WTC11 (cell line): ENCODE results near the gene STK16. TPM values are rescaled to one million over a fixed set of nuclear protein-coding genes. Genes with fewer than 3 reads are reported as not detected.
A peak's percentile ranks its signal among the peaks of the same experiment; 100 is the strongest.

ENCODE experiments used
- ATAC-seq: fragments of 200-7000 bp; cut with Tn5 transposase; 2 replicates; pipeline ENCODE4 v1.10.0; 2021; ENCODE audit warnings: mild to moderate bottlenecking, moderate library complexity
- CTCF ChIA-PET: fragments of 300-600 bp; sonication (Branson Sonifier 250); formaldehyde crosslinking; loops from one replicate; lab custom pipeline; 2021; ENCODE audit warnings: antibody characterized with exemption; lab: Charles Lee
- POLR2A ChIA-PET: fragments of 350-600 bp; sonication (Branson Sonifier 250); formaldehyde crosslinking; loops from one replicate; lab custom pipeline; 2021; ENCODE audit warnings: antibody characterized with exemption; lab: Charles Lee
- DNase-seq: peaks from one replicate; pipeline ENCODE4 v3.0.0; 2021; ENCODE audit warnings: low spot score
- H3K27ac Mint-ChIP-seq: 2 replicates; pipeline ENCODE4 v1.8.0; 2021; ENCODE audit warnings: mixed read lengths
- H3K27me3 Mint-ChIP-seq: 2 replicates; pipeline ENCODE4 v1.8.0; 2021; ENCODE audit warnings: low read depth, mild to moderate bottlenecking, moderate library complexity, mixed read lengths
- H3K36me3 Mint-ChIP-seq: 2 replicates; pipeline ENCODE4 v1.8.0; 2021; ENCODE audit warnings: mixed read lengths
- H3K4me1 Mint-ChIP-seq: 2 replicates; pipeline ENCODE4 v1.8.0; 2022; ENCODE audit warnings: mixed read lengths
- H3K4me3 Mint-ChIP-seq: 2 replicates; pipeline ENCODE4 v1.8.0; 2021; ENCODE audit warnings: mild to moderate bottlenecking, moderate library complexity, mixed read lengths
- H3K9me3 Mint-ChIP-seq: 2 replicates; pipeline ENCODE4 v1.8.0; 2021; ENCODE audit warnings: mixed read lengths
- ARID4B ChIP-seq: sonication (generic); formaldehyde crosslinking; IDR thresholded peaks from 2 replicates; pipeline ENCODE4 v1.8.0; 2023; ENCODE audit warnings: missing genetic modification reagents, mild to moderate bottlenecking, borderline replicate concordance
- ATF1 ChIP-seq: sonication (generic); formaldehyde crosslinking; IDR thresholded peaks from 2 replicates; pipeline ENCODE4 v1.8.1; 2023; ENCODE audit warnings: mild to moderate bottlenecking, moderate library complexity, missing genetic modification reagents
- ATF2 ChIP-seq: sonication (generic); formaldehyde crosslinking; IDR thresholded peaks from 2 replicates; pipeline ENCODE4 v1.8.1; 2022; ENCODE audit warnings: low read depth, missing genetic modification reagents, borderline replicate concordance
- CREM ChIP-seq: sonication (generic); formaldehyde crosslinking; IDR thresholded peaks from 2 replicates; pipeline ENCODE4 v1.8.1; 2022; ENCODE audit warnings: mild to moderate bottlenecking, missing genetic modification reagents, moderate library complexity
- FOXP1 ChIP-seq: sonication (generic); formaldehyde crosslinking; IDR thresholded peaks from 2 replicates; pipeline ENCODE4 v1.8.0; 2022; ENCODE audit warnings: missing genetic modification reagents, mild to moderate bottlenecking, moderate library complexity, borderline replicate concordance
- FOXP4 ChIP-seq: sonication (generic); formaldehyde crosslinking; IDR thresholded peaks from 2 replicates; pipeline ENCODE4 v1.8.0; 2022; ENCODE audit warnings: mild to moderate bottlenecking, missing genetic modification reagents
- GABPB1 ChIP-seq: sonication (generic); formaldehyde crosslinking; IDR thresholded peaks from 2 replicates; pipeline ENCODE4 v1.8.1; 2023; ENCODE audit warnings: mild to moderate bottlenecking, missing genetic modification reagents
- MXD4 ChIP-seq: fragments of 250-450 bp; sonication (Bioruptor Pico); IDR thresholded peaks from 2 replicates; pipeline ENCODE4 v1.8.0; 2021; ENCODE audit warnings: mild to moderate bottlenecking, moderate library complexity, borderline replicate concordance
- NR1H2 ChIP-seq: sonication (generic); formaldehyde crosslinking; IDR thresholded peaks from 2 replicates; pipeline ENCODE4 v1.9.0; 2021; ENCODE audit warnings: mild to moderate bottlenecking, moderate library complexity, missing genetic modification reagents
- NR3C1 ChIP-seq: sonication (generic); formaldehyde crosslinking; conservative IDR thresholded peaks from 2 replicates; pipeline ENCODE4 v1.8.1; 2023; ENCODE audit warnings: low read depth, mild to moderate bottlenecking, missing genetic modification reagents
- SP1 ChIP-seq: sonication (generic); formaldehyde crosslinking; conservative IDR thresholded peaks from 2 replicates; pipeline ENCODE4 v1.8.1; 2022; ENCODE audit warnings: missing genetic modification reagents
- STAT6 ChIP-seq: sonication (generic); formaldehyde crosslinking; conservative IDR thresholded peaks from 2 replicates; pipeline ENCODE4 v1.8.1; 2023; ENCODE audit warnings: mild to moderate bottlenecking, low read depth, missing genetic modification reagents, moderate library complexity
- TEAD4 ChIP-seq: sonication (generic); formaldehyde crosslinking; IDR thresholded peaks from 2 replicates; pipeline ENCODE4 v1.8.0; 2022; ENCODE audit warnings: mild to moderate bottlenecking, missing genetic modification reagents
- ZNF232 ChIP-seq: sonication (generic); formaldehyde crosslinking; IDR thresholded peaks from 2 replicates; pipeline ENCODE4 v1.8.0; 2022; ENCODE audit warnings: mild to moderate bottlenecking, missing genetic modification reagents
- ZNF317 ChIP-seq: sonication (generic); formaldehyde crosslinking; IDR thresholded peaks from 2 replicates; pipeline ENCODE4 v1.8.1; 2023; ENCODE audit warnings: low read depth, mild to moderate bottlenecking, moderate library complexity, missing genetic modification reagents, borderline replicate concordance
- total RNA-seq: library from RNA; stranded (reverse); gene quantifications from 3 replicates; pipeline ENCODE4 v1.2.3, GENCODE V29; 2021
- TF ChIP-seq, protein P1 (sequence below): sonication (generic); formaldehyde crosslinking; IDR thresholded peaks from 2 replicates; pipeline ENCODE4 v1.8.1; 2023; ENCODE audit warnings: mild to moderate bottlenecking, missing genetic modification reagents, moderate library complexity
- TF ChIP-seq, protein P2 (sequence below): sonication (generic); formaldehyde crosslinking; IDR thresholded peaks from 2 replicates; pipeline ENCODE4 v1.8.0; 2023; ENCODE audit warnings: missing genetic modification reagents
- TF ChIP-seq, protein P3 (sequence below): sonication (generic); formaldehyde crosslinking; IDR thresholded peaks from 2 replicates; pipeline ENCODE4 v1.8.1; 2022; ENCODE audit warnings: mild to moderate bottlenecking, missing genetic modification reagents, moderate library complexity, borderline replicate concordance

STK16 gene
- total RNA-seq, 1 experiment from 2014 or later: 27.5 TPM

GRCh38 chr2:219216535-219216915 is 28.8 kb upstream of the STK16 start:
- TF ChIP-seq CREM (CRISPR knock-in tag) (no peak), MXD4 (CRISPR knock-in tag) (no peak), NR1H2 (CRISPR knock-in tag) (no peak), SP1 (CRISPR knock-in tag) (no peak), NR3C1 (CRISPR knock-in tag) (no peak), STAT6 (CRISPR knock-in tag) (no peak), TEAD4 (CRISPR knock-in tag) (no peak), ARID4B (CRISPR knock-in tag) (no peak)
- TF ChIP-seq, protein P1, sequence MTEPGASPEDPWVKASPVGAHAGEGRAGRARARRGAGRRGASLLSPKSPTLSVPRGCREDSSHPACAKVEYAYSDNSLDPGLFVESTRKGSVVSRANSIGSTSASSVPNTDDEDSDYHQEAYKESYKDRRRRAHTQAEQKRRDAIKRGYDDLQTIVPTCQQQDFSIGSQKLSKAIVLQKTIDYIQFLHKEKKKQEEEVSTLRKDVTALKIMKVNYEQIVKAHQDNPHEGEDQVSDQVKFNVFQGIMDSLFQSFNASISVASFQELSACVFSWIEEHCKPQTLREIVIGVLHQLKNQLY: no peak
- TF ChIP-seq, protein P2, sequence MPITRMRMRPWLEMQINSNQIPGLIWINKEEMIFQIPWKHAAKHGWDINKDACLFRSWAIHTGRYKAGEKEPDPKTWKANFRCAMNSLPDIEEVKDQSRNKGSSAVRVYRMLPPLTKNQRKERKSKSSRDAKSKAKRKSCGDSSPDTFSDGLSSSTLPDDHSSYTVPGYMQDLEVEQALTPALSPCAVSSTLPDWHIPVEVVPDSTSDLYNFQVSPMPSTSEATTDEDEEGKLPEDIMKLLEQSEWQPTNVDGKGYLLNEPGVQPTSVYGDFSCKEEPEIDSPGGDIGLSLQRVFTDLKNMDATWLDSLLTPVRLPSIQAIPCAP (CRISPR knock-in tag): no peak
- ChIA-PET POLR2A (interaction anchor here (0.7 kb wide), 1 partner anchor 78 kb away, joined by 3 read pairs; no protein-coding TSS in a partner anchor), CTCF (interaction anchor here (0.5 to 1.4 kb wide), 5 partner anchors 79 to 313 kb away, joined by 3 to 4 read pairs (median 3); no protein-coding TSS in a partner anchor)
- no peak for ATAC-seq
- Mint-ChIP-seq H3K9me3 (no peaks in the 10 kb centered on the region), H3K36me3 (peaks cover 41% of the 10 kb centered on the region), H3K4me3 (peak overlapping the region; percentile 51), H3K27me3 (no peaks in the 10 kb centered on the region), H3K27ac (peak overlapping the region; percentile 79), H3K4me1 (peaks cover 25% of the 10 kb centered on the region)
- DNase-seq: no peak

DNA sequence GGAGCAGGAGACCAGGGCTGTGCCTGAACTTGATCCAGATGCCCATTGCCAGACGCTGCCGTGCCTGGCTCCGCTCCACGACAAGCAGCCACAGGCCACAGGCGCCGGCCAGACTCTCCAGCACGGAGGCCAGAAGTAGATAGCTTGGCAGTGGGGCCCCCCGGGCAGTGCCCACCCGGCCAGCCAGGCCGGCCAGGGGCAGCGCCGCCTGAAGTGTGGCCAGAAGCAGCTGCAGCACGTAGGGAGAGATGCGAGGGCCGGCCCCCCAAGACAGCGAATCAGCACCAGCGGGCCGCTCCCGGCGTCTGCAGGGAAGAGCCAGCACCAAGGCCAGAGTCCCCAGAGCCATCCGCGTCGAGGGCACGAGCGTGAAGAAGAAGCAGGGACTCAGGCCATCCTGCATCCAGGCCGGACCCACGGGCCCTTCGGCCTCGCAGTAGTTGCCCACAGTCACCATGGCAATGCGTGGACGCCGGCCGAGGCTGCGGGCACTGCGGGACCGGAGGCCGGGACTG is 27.0 kb upstream of the STK16 start:
- peak overlapping the region; percentile 85 for H3K4me3 Mint-ChIP-seq
- H3K36me3 Mint-ChIP-seq: peaks cover 36% of the 10 kb centered on the region
- ChIA-PET POLR2A (interaction anchor here (0.6 to 3.0 kb wide), 10 partner anchors 12 to 169 kb away, joined by 3 to 21 read pairs (median 8); partner anchors contain the start of genes ANKZF1, ATG9A, DNAJB2 and DNPEP), CTCF (interaction anchor here (0.7 to 2.8 kb wide), 12 partner anchors 11 to 309 kb away, joined by 3 to 24 read pairs (median 4); partner anchors contain the start of genes ANKZF1, ATG9A, DNPEP and TUBA4B)
- H3K9me3 Mint-ChIP-seq: no peaks in the 10 kb centered on the region
- H3K4me1 Mint-ChIP-seq: peaks cover 25% of the 10 kb centered on the region
- no peaks in the 10 kb centered on the region for H3K27me3 Mint-ChIP-seq
- ATAC-seq (peak; percentile 71), DNase-seq (peak; percentile 74)
- peak overlapping the region; percentile 70 for H3K27ac Mint-ChIP-seq
- TF ChIP-seq, protein P2 (CRISPR knock-in tag): 0 out of 2 replicates have a peak, but pooled peaks have one; percentile 11
- TF ChIP-seq FOXP1 (CRISPR knock-in tag) (no peak; the same call in 1 of the 2 replicates), ZNF317 (CRISPR knock-in tag) (0 out of 2 replicates have a peak, but pooled peaks have one; percentile 9), ATF2 (CRISPR knock-in tag) (peak; percentile 41; the same call in 1 of the 2 replicates), FOXP4 (CRISPR knock-in tag) (no peak; the same call in 1 of the 2 replicates), GABPB1 (CRISPR knock-in tag) (no peak), ATF1 (CRISPR knock-in tag) (0 out of 2 replicates have a peak, but pooled peaks have one; percentile 17), ZNF232 (CRISPR knock-in tag) (0 out of 2 replicates have a peak, but pooled peaks have one; percentile 10), TEAD4 (CRISPR knock-in tag) (peak; percentile 7; the same call in 1 of the 2 replicates)
- TF ChIP-seq, protein P3, sequence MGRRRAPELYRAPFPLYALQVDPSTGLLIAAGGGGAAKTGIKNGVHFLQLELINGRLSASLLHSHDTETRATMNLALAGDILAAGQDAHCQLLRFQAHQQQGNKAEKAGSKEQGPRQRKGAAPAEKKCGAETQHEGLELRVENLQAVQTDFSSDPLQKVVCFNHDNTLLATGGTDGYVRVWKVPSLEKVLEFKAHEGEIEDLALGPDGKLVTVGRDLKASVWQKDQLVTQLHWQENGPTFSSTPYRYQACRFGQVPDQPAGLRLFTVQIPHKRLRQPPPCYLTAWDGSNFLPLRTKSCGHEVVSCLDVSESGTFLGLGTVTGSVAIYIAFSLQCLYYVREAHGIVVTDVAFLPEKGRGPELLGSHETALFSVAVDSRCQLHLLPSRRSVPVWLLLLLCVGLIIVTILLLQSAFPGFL (CRISPR knock-in tag): no peak
